D721Med (cell line): Measurements from ENCODE around the gene KIF1B.

Experiments
- DNase-seq: peaks from one replicate; pipeline ENCODE4 v3.0.0; 2011; ENCODE audit warnings: low spot score; ENCODE audit not compliant: insufficient read length
- FAIRE-seq: peaks from 2 replicates; lab custom pipeline; 2011; peaks lifted over from hg19 to GRCh38; lab: Jason Lieb, UNC
- CTCF ChIP-seq: IDR thresholded peaks from 2 replicates; pipeline ENCODE4 v1.5.1; 2012; ENCODE audit warnings: mild to moderate bottlenecking, control low read depth; ENCODE audit not compliant: insufficient read depth; ENCODE audit errors: missing control alignments

The KIF1B gene

GRCh38 chr1:10316752-10317151, 106.4 kb downstream of the KIF1B start:
- FAIRE-seq (no peak), DNase-seq (no peak)
- no peak for TF ChIP-seq CTCF

GRCh38 chr1:10319750-10320149, 109.4 kb downstream of the KIF1B start:
- FAIRE-seq, result no peak
- no peak for DNase-seq
- no peak for TF ChIP-seq CTCF

GRCh38 chr1:10320336-10320735, 110.0 kb downstream of the KIF1B start:
- DNase-seq, result no peak
- TF ChIP-seq CTCF, result no peak
- FAIRE-seq, result no peak

GRCh38 chr1:10322821-10323220, 112.5 kb downstream of the KIF1B start:
- FAIRE-seq, result no peak
- no peak for DNase-seq
- TF ChIP-seq CTCF, result no peak

GRCh38 chr1:10324627-10325026, 114.3 kb downstream of the KIF1B start:
- no peak for TF ChIP-seq CTCF
- no peak for FAIRE-seq
- DNase-seq, result no peak

- FAIRE-seq, result no peak
- no peak for TF ChIP-seq CTCF
- DNase-seq, result no peak
These were observed 115.2 kb downstream of the KIF1B start for GRCh38 chr1:10325521-10325920.

GRCh38 chr1:10326251-10326650, 115.9 kb downstream of the KIF1B start:
- DNase-seq, result no peak
- TF ChIP-seq CTCF, result no peak
- no peak for FAIRE-seq
